ENCODE measurements around the gene MAP2K5.

The MAP2K5 gene

GRCh38 chr15:67594770-67595169, 52.3 kb downstream of the MAP2K5 start:
- TF ChIP-seq ZBTB7A (IDR thresholded peaks at IDR 0.05; ENCODE audit: low read depth) = no peak
- TF ChIP-seq, protein P1, sequence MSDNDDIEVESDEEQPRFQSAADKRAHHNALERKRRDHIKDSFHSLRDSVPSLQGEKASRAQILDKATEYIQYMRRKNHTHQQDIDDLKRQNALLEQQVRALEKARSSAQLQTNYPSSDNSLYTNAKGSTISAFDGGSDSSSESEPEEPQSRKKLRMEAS (IDR thresholded peaks at IDR 0.05) = no peak
- no peak for TF ChIP-seq TCF12 (IDR thresholded peaks at IDR 0.05; ENCODE audit: low read depth)
- TF ChIP-seq YY1 (IDR thresholded peaks at IDR 0.05; ENCODE audit: low read depth) = no peak
- TF ChIP-seq CEBPB (IDR thresholded peaks at IDR 0.05) = no peak
- TF ChIP-seq CREB1 (IDR thresholded peaks at IDR 0.05; ENCODE audit: low read depth) = no peak
- TF ChIP-seq TEAD4 (IDR thresholded peaks at IDR 0.05) = no peak
- no peak for TF ChIP-seq NFIC (IDR thresholded peaks at IDR 0.05)
- no peak for TF ChIP-seq FOXM1 (IDR thresholded peaks at IDR 0.05; ENCODE audit: borderline replicate concordance, low read depth)
- TF ChIP-seq EGR1 (IDR thresholded peaks at IDR 0.05) = no peak
- TF ChIP-seq, protein P2, sequence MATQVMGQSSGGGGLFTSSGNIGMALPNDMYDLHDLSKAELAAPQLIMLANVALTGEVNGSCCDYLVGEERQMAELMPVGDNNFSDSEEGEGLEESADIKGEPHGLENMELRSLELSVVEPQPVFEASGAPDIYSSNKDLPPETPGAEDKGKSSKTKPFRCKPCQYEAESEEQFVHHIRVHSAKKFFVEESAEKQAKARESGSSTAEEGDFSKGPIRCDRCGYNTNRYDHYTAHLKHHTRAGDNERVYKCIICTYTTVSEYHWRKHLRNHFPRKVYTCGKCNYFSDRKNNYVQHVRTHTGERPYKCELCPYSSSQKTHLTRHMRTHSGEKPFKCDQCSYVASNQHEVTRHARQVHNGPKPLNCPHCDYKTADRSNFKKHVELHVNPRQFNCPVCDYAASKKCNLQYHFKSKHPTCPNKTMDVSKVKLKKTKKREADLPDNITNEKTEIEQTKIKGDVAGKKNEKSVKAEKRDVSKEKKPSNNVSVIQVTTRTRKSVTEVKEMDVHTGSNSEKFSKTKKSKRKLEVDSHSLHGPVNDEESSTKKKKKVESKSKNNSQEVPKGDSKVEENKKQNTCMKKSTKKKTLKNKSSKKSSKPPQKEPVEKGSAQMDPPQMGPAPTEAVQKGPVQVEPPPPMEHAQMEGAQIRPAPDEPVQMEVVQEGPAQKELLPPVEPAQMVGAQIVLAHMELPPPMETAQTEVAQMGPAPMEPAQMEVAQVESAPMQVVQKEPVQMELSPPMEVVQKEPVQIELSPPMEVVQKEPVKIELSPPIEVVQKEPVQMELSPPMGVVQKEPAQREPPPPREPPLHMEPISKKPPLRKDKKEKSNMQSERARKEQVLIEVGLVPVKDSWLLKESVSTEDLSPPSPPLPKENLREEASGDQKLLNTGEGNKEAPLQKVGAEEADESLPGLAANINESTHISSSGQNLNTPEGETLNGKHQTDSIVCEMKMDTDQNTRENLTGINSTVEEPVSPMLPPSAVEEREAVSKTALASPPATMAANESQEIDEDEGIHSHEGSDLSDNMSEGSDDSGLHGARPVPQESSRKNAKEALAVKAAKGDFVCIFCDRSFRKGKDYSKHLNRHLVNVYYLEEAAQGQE (IDR thresholded peaks at IDR 0.05; ENCODE audit: low read depth) = no peak
- TF ChIP-seq, protein P3, sequence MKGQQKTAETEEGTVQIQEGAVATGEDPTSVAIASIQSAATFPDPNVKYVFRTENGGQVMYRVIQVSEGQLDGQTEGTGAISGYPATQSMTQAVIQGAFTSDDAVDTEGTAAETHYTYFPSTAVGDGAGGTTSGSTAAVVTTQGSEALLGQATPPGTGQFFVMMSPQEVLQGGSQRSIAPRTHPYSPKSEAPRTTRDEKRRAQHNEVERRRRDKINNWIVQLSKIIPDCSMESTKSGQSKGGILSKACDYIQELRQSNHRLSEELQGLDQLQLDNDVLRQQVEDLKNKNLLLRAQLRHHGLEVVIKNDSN (IDR thresholded peaks at IDR 0.05) = no peak
- no peak for TF ChIP-seq TAF1 (IDR thresholded peaks at IDR 0.05; ENCODE audit: low read depth)
- TF ChIP-seq EP300 (IDR thresholded peaks at IDR 0.05; ENCODE audit: borderline replicate concordance) = no peak
- no peak for TF ChIP-seq RAD21 (IDR thresholded peaks at IDR 0.05; ENCODE audit: low read depth)

DNA sequence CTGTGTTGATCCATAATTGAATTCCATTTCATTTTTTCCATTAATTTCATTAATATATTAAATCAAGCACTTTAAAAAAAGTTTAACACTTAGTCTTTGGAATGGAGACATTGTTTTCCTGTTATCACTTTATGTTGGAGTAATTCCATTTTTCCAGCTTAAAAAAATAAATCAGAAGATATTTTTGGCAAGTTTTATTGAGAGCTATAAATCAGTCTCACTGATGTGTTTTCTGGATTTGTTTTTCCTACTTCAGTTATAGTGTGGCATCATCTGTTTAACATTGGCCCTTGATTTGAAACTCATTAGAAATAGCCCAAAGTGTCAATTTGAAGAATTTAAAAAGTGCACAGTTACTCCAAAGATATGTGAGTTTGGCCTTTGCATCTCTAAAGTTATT, 53.1 kb downstream of the MAP2K5 start:
- TF ChIP-seq YY1 (IDR thresholded peaks at IDR 0.05; ENCODE audit: low read depth) = no peak
- TF ChIP-seq CREB1 (IDR thresholded peaks at IDR 0.05; ENCODE audit: low read depth) = no peak
- TF ChIP-seq, protein P2 (IDR thresholded peaks at IDR 0.05; ENCODE audit: low read depth) = no peak
- TF ChIP-seq FOXM1 (IDR thresholded peaks at IDR 0.05; ENCODE audit: borderline replicate concordance, low read depth) = no peak
- TF ChIP-seq TEAD4 (IDR thresholded peaks at IDR 0.05) = no peak
- TF ChIP-seq, protein P3 (IDR thresholded peaks at IDR 0.05) = no peak
- TF ChIP-seq CEBPB (IDR thresholded peaks at IDR 0.05) = no peak
- no peak for TF ChIP-seq ZBTB7A (IDR thresholded peaks at IDR 0.05; ENCODE audit: low read depth)
- TF ChIP-seq, protein P1 (IDR thresholded peaks at IDR 0.05) = no peak
- TF ChIP-seq EP300 (IDR thresholded peaks at IDR 0.05; ENCODE audit: borderline replicate concordance) = no peak

DNA sequence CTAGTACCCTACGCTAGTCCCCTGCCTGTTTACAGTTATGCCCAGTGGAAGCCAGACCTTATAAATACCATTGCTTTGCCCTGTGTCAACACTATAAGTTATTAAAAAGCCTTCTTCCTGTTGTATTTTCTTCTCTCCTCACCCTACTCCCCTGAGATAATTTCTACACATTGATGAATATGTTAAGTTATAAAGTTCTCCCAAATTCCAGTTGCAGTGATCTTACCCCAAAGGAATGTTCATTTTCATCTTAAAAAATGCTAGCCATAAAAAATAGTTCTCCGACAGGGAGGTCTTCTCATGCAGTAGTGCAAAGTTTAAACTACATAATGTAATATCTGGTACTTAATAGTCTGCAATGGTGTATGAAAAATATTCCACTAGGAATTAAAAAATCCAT, 58.6 kb downstream of the MAP2K5 start:
- TF ChIP-seq, protein P1 (IDR thresholded peaks at IDR 0.05) = no peak
- no peak for TF ChIP-seq TAF1 (IDR thresholded peaks at IDR 0.05; ENCODE audit: low read depth)
- TF ChIP-seq NFIC (IDR thresholded peaks at IDR 0.05) = no peak
- TF ChIP-seq YY1 (IDR thresholded peaks at IDR 0.05; ENCODE audit: low read depth) = no peak
- TF ChIP-seq, protein P3 (IDR thresholded peaks at IDR 0.05) = no peak
- no peak for TF ChIP-seq CREB1 (IDR thresholded peaks at IDR 0.05; ENCODE audit: low read depth)
- TF ChIP-seq ZBTB7A (IDR thresholded peaks at IDR 0.05; ENCODE audit: low read depth) = no peak
- TF ChIP-seq FOXM1 (IDR thresholded peaks at IDR 0.05; ENCODE audit: borderline replicate concordance, low read depth) = no peak
- no peak for TF ChIP-seq CEBPB (IDR thresholded peaks at IDR 0.05)
- no peak for TF ChIP-seq RAD21 (IDR thresholded peaks at IDR 0.05; ENCODE audit: low read depth)
- no peak for TF ChIP-seq TEAD4 (IDR thresholded peaks at IDR 0.05)
- TF ChIP-seq EP300 (IDR thresholded peaks at IDR 0.05; ENCODE audit: borderline replicate concordance) = no peak
- TF ChIP-seq TCF12 (IDR thresholded peaks at IDR 0.05; ENCODE audit: low read depth) = no peak

GRCh38 chr15:67603063-67603462, 60.6 kb downstream of the MAP2K5 start:
- TF ChIP-seq ZBTB7A (IDR thresholded peaks at IDR 0.05; ENCODE audit: low read depth) (no peak), TEAD4 (IDR thresholded peaks at IDR 0.05) (no peak), FOXM1 (IDR thresholded peaks at IDR 0.05; ENCODE audit: borderline replicate concordance, low read depth) (no peak), RAD21 (IDR thresholded peaks at IDR 0.05; ENCODE audit: low read depth) (no peak), EGR1 (IDR thresholded peaks at IDR 0.05) (no peak), CREB1 (IDR thresholded peaks at IDR 0.05; ENCODE audit: low read depth) (no peak), TAF1 (IDR thresholded peaks at IDR 0.05; ENCODE audit: low read depth) (no peak), EP300 (IDR thresholded peaks at IDR 0.05; ENCODE audit: borderline replicate concordance) (no peak), CEBPB (IDR thresholded peaks at IDR 0.05) (no peak), YY1 (IDR thresholded peaks at IDR 0.05; ENCODE audit: low read depth) (no peak), NFIC (IDR thresholded peaks at IDR 0.05) (no peak), TCF12 (IDR thresholded peaks at IDR 0.05; ENCODE audit: low read depth) (no peak)
- TF ChIP-seq, protein P3 (IDR thresholded peaks at IDR 0.05) = no peak
- TF ChIP-seq, protein P1 (IDR thresholded peaks at IDR 0.05) = no peak
- TF ChIP-seq, protein P2 (IDR thresholded peaks at IDR 0.05; ENCODE audit: low read depth) = no peak
